ENCODE measurements around the gene ZBTB12.
"Not testable (repeated sequence)": the region's sequence is repeated elsewhere in the genome, so short reads cannot be mapped to it uniquely, and the experiment has no call there.

ZBTB12 gene

GRCh38 chr6:31861919-31862343 is 40.0 kb downstream of the ZBTB12 start:
- Mint-ChIP-seq H3K27me3 (no peaks in the 10 kb centered on the region), H3K27ac (ENCODE audit: low read depth) (peak overlapping the region; percentile 94), H3K4me3 (peak overlapping the region; percentile 81), H3K36me3 (ENCODE audit: insufficient read depth) (peaks cover 37% of the 10 kb centered on the region), H3K9me3 (no peaks in the 10 kb centered on the region), H3K4me1 (peaks cover 26% of the 10 kb centered on the region)
- DNase-seq (ENCODE audit: low spot score in 2 of 2) (no peak), ATAC-seq (replicated peaks; ENCODE audit: extremely low read depth, poor library complexity, severe bottlenecking) (no peak)

GRCh38 chr6:31861150-31861549 is 40.7 kb downstream of the ZBTB12 start:
- ATAC-seq (replicated peaks; ENCODE audit: extremely low read depth, poor library complexity, severe bottlenecking) (no peak), DNase-seq (ENCODE audit: low spot score in 2 of 2) (no peak)
- Mint-ChIP-seq H3K4me1 (peaks cover 26% of the 10 kb centered on the region), H3K4me3 (no peak overlapping the region), H3K27ac (ENCODE audit: low read depth) (no peak overlapping the region), H3K27me3 (no peaks in the 10 kb centered on the region), H3K36me3 (ENCODE audit: insufficient read depth) (peaks cover 40% of the 10 kb centered on the region), H3K9me3 (no peaks in the 10 kb centered on the region)

DNA sequence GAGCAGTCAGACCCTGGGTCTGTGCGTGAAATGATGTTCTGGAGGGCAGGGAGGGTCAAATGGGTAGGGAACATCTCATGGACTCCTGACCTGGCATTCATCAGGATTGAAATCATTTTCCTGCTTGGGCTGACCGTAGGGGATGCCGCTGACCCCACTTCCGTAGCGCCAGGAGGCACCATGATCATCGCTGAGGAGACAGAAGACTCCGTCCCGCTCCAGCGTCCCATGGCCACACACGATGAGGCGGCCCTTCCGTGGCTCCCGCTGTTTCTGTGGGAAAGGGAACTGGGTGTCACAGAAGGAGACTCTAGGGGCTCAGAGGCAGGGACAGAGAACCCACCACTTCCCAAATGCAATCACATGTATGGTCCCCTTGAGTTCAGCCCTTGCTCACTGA is 41.5 kb downstream of the ZBTB12 start:
- Mint-ChIP-seq H3K4me3 (no peak overlapping the region), H3K27ac (ENCODE audit: low read depth) (no peak overlapping the region)

GRCh38 chr6:31859923-31860322 is 42.0 kb downstream of the ZBTB12 start:
- H3K27ac Mint-ChIP-seq (ENCODE audit: low read depth) = no peak overlapping the region
- no peak overlapping the region for H3K4me3 Mint-ChIP-seq

More for the DNA sequence above, 41.5 kb downstream of the ZBTB12 start:
- Mint-ChIP-seq H3K36me3 (ENCODE audit: insufficient read depth) (peaks cover 40% of the 10 kb centered on the region), H3K9me3 (no peaks in the 10 kb centered on the region), H3K27me3 (no peaks in the 10 kb centered on the region), H3K4me1 (peaks cover 26% of the 10 kb centered on the region)
- DNase-seq (ENCODE audit: low spot score in 2 of 2) = no peak
- no peak for ATAC-seq (replicated peaks; ENCODE audit: extremely low read depth, poor library complexity, severe bottlenecking)

GRCh38 chr6:31858707-31859106 is 43.2 kb downstream of the ZBTB12 start:
- DNase-seq (ENCODE audit: low spot score in 2 of 2) (no peak), ATAC-seq (replicated peaks; ENCODE audit: extremely low read depth, poor library complexity, severe bottlenecking) (no peak)
- H3K27me3 Mint-ChIP-seq = no peaks in the 10 kb centered on the region
- no peaks in the 10 kb centered on the region for H3K9me3 Mint-ChIP-seq
- peaks cover 37% of the 10 kb centered on the region for H3K36me3 Mint-ChIP-seq (ENCODE audit: insufficient read depth)
- H3K27ac Mint-ChIP-seq (ENCODE audit: low read depth) = no peak overlapping the region
- H3K4me3 Mint-ChIP-seq = no peak overlapping the region
- peaks cover 24% of the 10 kb centered on the region for H3K4me1 Mint-ChIP-seq

More at GRCh38 chr6:31859923-31860322, 42.0 kb downstream of the ZBTB12 start:
- no peaks in the 10 kb centered on the region for H3K27me3 Mint-ChIP-seq
- no peak for ATAC-seq (replicated peaks; ENCODE audit: extremely low read depth, poor library complexity, severe bottlenecking)
- DNase-seq (ENCODE audit: low spot score in 2 of 2) = no peak
- H3K4me1 Mint-ChIP-seq = peaks cover 26% of the 10 kb centered on the region
- H3K36me3 Mint-ChIP-seq (ENCODE audit: insufficient read depth) = peaks cover 39% of the 10 kb centered on the region
- no peaks in the 10 kb centered on the region for H3K9me3 Mint-ChIP-seq

DNA sequence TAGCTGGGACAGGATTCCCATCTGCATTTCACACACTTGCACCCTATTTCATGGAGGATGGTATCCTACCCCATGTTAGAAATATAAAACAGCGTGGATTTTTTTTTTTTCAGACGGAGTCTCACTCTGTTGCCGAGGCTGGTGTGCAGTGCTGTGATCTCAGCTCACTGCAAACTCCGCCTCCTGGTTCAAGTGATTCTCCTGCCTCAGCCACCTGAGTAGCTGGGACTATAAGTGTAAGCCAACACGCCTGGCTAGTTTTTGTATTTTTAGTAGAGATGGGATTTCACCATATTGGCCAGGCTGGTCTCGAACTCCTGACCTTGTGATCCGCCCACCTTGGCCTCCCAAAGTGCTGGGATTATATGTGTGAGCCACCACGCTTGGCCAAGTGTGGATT is 44.1 kb downstream of the ZBTB12 start:
- ATAC-seq (replicated peaks; ENCODE audit: extremely low read depth, poor library complexity, severe bottlenecking) = not testable (repeated sequence)
- peak overlapping the region; percentile 44 for H3K27ac Mint-ChIP-seq (ENCODE audit: low read depth)

GRCh38 chr6:31851980-31852718 is 49.7 kb downstream of the ZBTB12 start:
- H3K4me3 Mint-ChIP-seq; ATAC-seq (replicated peaks; ENCODE audit: extremely low read depth, poor library complexity, severe bottlenecking); H3K4me1 Mint-ChIP-seq; H3K27me3 Mint-ChIP-seq; H3K9me3 Mint-ChIP-seq; DNase-seq (ENCODE audit: low spot score in 2 of 2): not testable (repeated sequence)
- Mint-ChIP-seq H3K27ac (ENCODE audit: low read depth) (peak overlapping the region; percentile 46), H3K36me3 (ENCODE audit: insufficient read depth) (peaks cover 10% of the 10 kb centered on the region)

More for the DNA sequence above, 44.1 kb downstream of the ZBTB12 start:
- Mint-ChIP-seq H3K4me1 (peaks cover 17% of the 10 kb centered on the region), H3K36me3 (ENCODE audit: insufficient read depth) (peaks cover 28% of the 10 kb centered on the region)
- not testable (repeated sequence) for DNase-seq (ENCODE audit: low spot score in 2 of 2); H3K4me3 Mint-ChIP-seq; H3K9me3 Mint-ChIP-seq; H3K27me3 Mint-ChIP-seq

- Mint-ChIP-seq H3K36me3 (ENCODE audit: insufficient read depth) (peaks cover 7% of the 10 kb centered on the region), H3K9me3 (no peaks in the 10 kb centered on the region), H3K27me3 (no peaks in the 10 kb centered on the region), H3K27ac (ENCODE audit: low read depth) (peak overlapping the region; percentile 46), H3K4me1 (no peaks in the 10 kb centered on the region), H3K4me3 (no peak overlapping the region)
- DNase-seq (ENCODE audit: low spot score in 2 of 2) (no peak), ATAC-seq (replicated peaks; ENCODE audit: extremely low read depth, poor library complexity, severe bottlenecking) (no peak)
Measured at GRCh38 chr6:31851485-31851832, 50.4 kb downstream of the ZBTB12 start.

DNA sequence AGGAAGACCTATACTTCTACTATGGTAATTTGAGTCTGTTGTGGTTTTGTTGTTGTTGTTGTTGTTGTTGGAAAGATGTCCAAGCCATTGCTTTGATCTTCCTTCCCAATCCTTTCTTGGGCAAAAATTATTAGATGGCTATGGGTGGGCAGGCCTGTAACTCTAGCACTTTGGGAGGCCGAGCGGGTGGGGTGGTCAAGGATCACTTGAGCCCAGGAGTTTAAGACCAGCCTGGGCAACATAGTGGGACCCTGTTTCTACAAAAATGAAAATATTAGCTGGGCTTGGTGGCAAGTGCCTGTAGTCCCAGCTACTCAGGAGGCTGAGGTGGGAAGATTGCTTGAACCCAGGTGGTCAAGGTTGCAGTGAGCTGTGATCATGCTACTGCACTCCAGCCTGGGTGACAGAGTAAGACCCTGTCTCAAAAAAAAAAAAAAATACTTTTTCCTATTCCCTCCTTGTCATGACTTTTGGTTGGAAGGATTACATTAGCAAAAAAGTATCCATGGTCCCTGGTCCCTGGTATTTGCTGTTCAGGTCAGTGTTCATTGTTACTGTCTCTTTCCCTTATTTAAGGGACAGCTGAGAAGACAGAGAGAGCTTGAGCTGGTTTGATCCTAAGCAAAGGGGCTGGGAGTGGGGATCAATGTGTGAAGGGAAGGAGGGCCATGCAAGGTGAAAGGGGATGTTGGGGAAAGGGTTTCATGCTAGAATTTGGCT is 51.0 kb downstream of the ZBTB12 start:
- peaks cover 7% of the 10 kb centered on the region for H3K36me3 Mint-ChIP-seq (ENCODE audit: insufficient read depth)
- ATAC-seq (replicated peaks; ENCODE audit: extremely low read depth, poor library complexity, severe bottlenecking) (no peak), DNase-seq (ENCODE audit: low spot score in 2 of 2) (no peak)
- peak overlapping the region; percentile 46 for H3K27ac Mint-ChIP-seq (ENCODE audit: low read depth)
- no peaks in the 10 kb centered on the region for H3K27me3 Mint-ChIP-seq
- H3K4me3 Mint-ChIP-seq = no peak overlapping the region
- H3K9me3 Mint-ChIP-seq = no peaks in the 10 kb centered on the region
- no peaks in the 10 kb centered on the region for H3K4me1 Mint-ChIP-seq
